ENCODE results near the gene RGN.
"Not testable (repeated sequence)": the region's sequence is repeated elsewhere in the genome, so short reads cannot be mapped to it uniquely, and the experiment has no call there.

GRCh38 chrX:47135650-47136049 is 57.4 kb downstream of the RGN start:
- TF ChIP-seq CTCF (IDR thresholded peaks at IDR 0.05; ENCODE audit: extremely low read depth in 1 of 2, insufficient read depth in 1 of 2, low read depth in 1 of 2, low read length in 2 of 2); MYC (IDR thresholded peaks at IDR 0.05; ENCODE audit: low read depth, low read length); EZH2 (IDR thresholded peaks at IDR 0.05; ENCODE audit: borderline replicate concordance, low read depth, low read length, severe bottlenecking); POLR2A (IDR thresholded peaks at IDR 0.05; ENCODE audit: low read depth, low read length); POLR2AphosphoS5 (IDR thresholded peaks at IDR 0.05; ENCODE audit: insufficient read depth, low read depth, low read length); GATA2 (IDR thresholded peaks at IDR 0.05; ENCODE audit: insufficient read depth, insufficient read length, low read depth, low read length); MAX (IDR thresholded peaks at IDR 0.05; ENCODE audit: insufficient read depth, insufficient read length): not testable (repeated sequence)
